IPS-18c (cell line): ENCODE measurements around the gene SALL1.

Experiments used
- H3K4me3 ChIP-seq: 2 replicates; pipeline ENCODE4 v1.7.0; 2013; ENCODE audit warnings: low read depth, mild to moderate bottlenecking, low read length, moderate library complexity; ENCODE audit not compliant: insufficient read depth
- H3K9me3 ChIP-seq: one replicate; pipeline ENCODE4 v1.6.1; 2013; ENCODE audit warnings: mild to moderate bottlenecking, low read length, moderate library complexity; ENCODE audit not compliant: control insufficient read depth, insufficient read depth

SALL1 gene

GRCh38 chr16:51150888-51151320, at the start of gene SALL1:
Gene SALL1 (minus strand): TSS chr16:51151270. CDS start chr16:51151241, 29 bp downstream.
- Histone ChIP-seq H3K4me3 (peak within 1 kb of the TSS; percentile 92), H3K9me3 (peaks cover 2% of the 10 kb centered on the region)

GRCh38 chr16:51200793-51201192, 49.7 kb upstream of the SALL1 start:
- H3K9me3 ChIP-seq, result no peaks in the 10 kb centered on the region
- H3K4me3 ChIP-seq, result no peak overlapping the region

GRCh38 chr16:51197953-51198748, 47.1 kb upstream of the SALL1 start:
- H3K4me3 ChIP-seq, result no peak overlapping the region

GRCh38 chr16:51193879-51194278, 42.8 kb upstream of the SALL1 start:
- H3K9me3 ChIP-seq, result no peaks in the 10 kb centered on the region
- no peak overlapping the region for H3K4me3 ChIP-seq

More at GRCh38 chr16:51197953-51198748, 47.1 kb upstream of the SALL1 start:
- no peaks in the 10 kb centered on the region for H3K9me3 ChIP-seq

GRCh38 chr16:51184702-51185433, 33.8 kb upstream of the SALL1 start:
- no peaks in the 10 kb centered on the region for H3K9me3 ChIP-seq
- no peak overlapping the region for H3K4me3 ChIP-seq

GRCh38 chr16:51181503-51181811, 30.4 kb upstream of the SALL1 start:
- Histone ChIP-seq H3K9me3 (no peaks in the 10 kb centered on the region), H3K4me3 (no peak overlapping the region)

- H3K4me3 ChIP-seq, result no peak overlapping the region
- H3K9me3 ChIP-seq, result no peaks in the 10 kb centered on the region
Measured at GRCh38 chr16:51180719-51181502, 29.8 kb upstream of the SALL1 start.

GRCh38 chr16:51175081-51175480, 24.0 kb upstream of the SALL1 start:
- no peak overlapping the region for H3K4me3 ChIP-seq
- peaks cover 2% of the 10 kb centered on the region for H3K9me3 ChIP-seq

- Histone ChIP-seq H3K9me3 (peaks cover 2% of the 10 kb centered on the region), H3K4me3 (no peak overlapping the region)
Measured at GRCh38 chr16:51172368-51172767, 21.3 kb upstream of the SALL1 start.

- H3K9me3 ChIP-seq, result peaks cover 2% of the 10 kb centered on the region
- no peak overlapping the region for H3K4me3 ChIP-seq
Measured at GRCh38 chr16:51168755-51169154, 17.7 kb upstream of the SALL1 start.

- H3K9me3 ChIP-seq, result peaks cover 2% of the 10 kb centered on the region
Measured at GRCh38 chr16:51167170-51167895, 16.3 kb upstream of the SALL1 start.

GRCh38 chr16:51166541-51166940, 15.5 kb upstream of the SALL1 start:
- Histone ChIP-seq H3K9me3 (peaks cover 2% of the 10 kb centered on the region), H3K4me3 (no peak overlapping the region)

More at GRCh38 chr16:51167170-51167895, 16.3 kb upstream of the SALL1 start:
- H3K4me3 ChIP-seq, result no peak overlapping the region

- Histone ChIP-seq H3K9me3 (peaks cover 2% of the 10 kb centered on the region), H3K4me3 (no peak overlapping the region)
Measured at GRCh38 chr16:51166091-51166490, 15.0 kb upstream of the SALL1 start.

- peaks cover under 1% of the 10 kb centered on the region for H3K9me3 ChIP-seq
- no peak overlapping the region for H3K4me3 ChIP-seq
Measured at GRCh38 chr16:51165043-51165442, 14.0 kb upstream of the SALL1 start.

GRCh38 chr16:51164574-51164973, 13.5 kb upstream of the SALL1 start:
- no peaks in the 10 kb centered on the region for H3K9me3 ChIP-seq
- no peak overlapping the region for H3K4me3 ChIP-seq

GRCh38 chr16:51163894-51164566, 13.0 kb upstream of the SALL1 start:
- Histone ChIP-seq H3K9me3 (no peaks in the 10 kb centered on the region), H3K4me3 (no peak overlapping the region)

GRCh38 chr16:51163366-51163765, 12.3 kb upstream of the SALL1 start:
- Histone ChIP-seq H3K9me3 (no peaks in the 10 kb centered on the region), H3K4me3 (no peak overlapping the region)
